Endothelial cell of umbilical vein (primary cell): ENCODE measurements around the gene BCAR1.
A peak's percentile ranks its signal among the peaks of the same experiment; 100 is the strongest.

Experiments used
- CTCF ChIP-seq, 2 donors: IDR thresholded peaks; 1 replicate in 1 of 2; 2 replicates in 1 of 2; pipeline ENCODE4 v1.5.1; 2011; ENCODE audit warnings: low read length in 2 of 2, mild to moderate bottlenecking in 2 of 2, moderate library complexity in 2 of 2, control low read depth in 1 of 2, inconsistent platforms in 1 of 2, low read depth in 1 of 2; ENCODE audit not compliant: insufficient read depth in 1 of 2; ENCODE audit errors: extremely low read depth in 1 of 2
- EZH2 ChIP-seq: IDR thresholded peaks from 2 replicates; pipeline ENCODE4 v1.6.1; 2012; ENCODE audit warnings: borderline replicate concordance, low read depth, mild to moderate bottlenecking, moderate library complexity, low read length, inconsistent platforms; ENCODE audit not compliant: severe bottlenecking
- FOS ChIP-seq: IDR thresholded peaks from 2 replicates; pipeline ENCODE4 v1.6.1; 2011; ENCODE audit warnings: mild to moderate bottlenecking, low read length, moderate library complexity, borderline replicate concordance; ENCODE audit not compliant: insufficient read depth
- GATA2 ChIP-seq: IDR thresholded peaks from 2 replicates; pipeline ENCODE4 v1.7.0; 2011; ENCODE audit warnings: low read depth, mild to moderate bottlenecking, moderate library complexity, mixed read lengths, low read length; ENCODE audit not compliant: insufficient read length, insufficient read depth
- JUN ChIP-seq: IDR thresholded peaks from 2 replicates; pipeline ENCODE4 v1.6.1; 2011; ENCODE audit warnings: borderline replicate concordance, low read depth; ENCODE audit not compliant: insufficient read length, insufficient read depth
- MAX ChIP-seq: IDR thresholded peaks from 2 replicates; pipeline ENCODE4 v1.6.1; 2011; ENCODE audit not compliant: insufficient read depth, insufficient read length
- MYC ChIP-seq: IDR thresholded peaks from one replicate; pipeline ENCODE4 v1.6.1; 2011; ENCODE audit warnings: mild to moderate bottlenecking, low read depth, low read length
- POLR2A ChIP-seq: IDR thresholded peaks from 2 replicates; pipeline ENCODE4 v1.6.1; 2012; ENCODE audit warnings: low read depth, mild to moderate bottlenecking, control low read depth, low read length
- POLR2AphosphoS5 ChIP-seq: IDR thresholded peaks from 2 replicates; pipeline ENCODE4 v1.6.1; 2012; ENCODE audit warnings: low read depth, mild to moderate bottlenecking, control low read depth, low read length, moderate library complexity; ENCODE audit not compliant: insufficient read depth

GRCh38 chr16:75230471-75231110 lies 20.8 kb downstream of the BCAR1 start:
- TF ChIP-seq POLR2A (peak; percentile 40), CTCF (IDR thresholded peaks at IDR 0.05; ENCODE audit: extremely low read depth in 1 of 2, insufficient read depth in 1 of 2, low read depth in 1 of 2, low read length in 2 of 2) (no peak), POLR2AphosphoS5 (no peak), EZH2 (no peak), GATA2 (no peak), MYC (no peak), FOS (no peak), MAX (no peak), JUN (no peak)
